Subcutaneous abdominal adipose tissue (tissue), 5 donors: Measurements from ENCODE around the gene FITM1.
A peak's percentile ranks its signal among the peaks of the same experiment; 100 is the strongest.

Experiments
- H3K27ac ChIP-seq: one replicate; pipeline ENCODE4 v1.7.0; 2013; ENCODE audit warnings: low read depth, mild to moderate bottlenecking, inconsistent platforms, low read length, moderate library complexity
- H3K27me3 ChIP-seq, 5 donors: one replicate each; pipeline ENCODE4 v1.7.0; 2013; ENCODE audit warnings: low read length in 5 of 5, inconsistent platforms in 1 of 5; ENCODE audit not compliant: control insufficient read depth in 5 of 5, insufficient read depth in 4 of 5
- H3K36me3 ChIP-seq, 5 donors: one replicate each; pipeline ENCODE4 v1.7.0; 2013; ENCODE audit warnings: low read length in 5 of 5; ENCODE audit not compliant: control insufficient read depth in 5 of 5, insufficient read depth in 5 of 5
- H3K4me1 ChIP-seq, 5 donors: one replicate each; pipeline ENCODE4 v1.7.0; 2013; ENCODE audit warnings: low read length in 5 of 5, mild to moderate bottlenecking in 3 of 5, moderate library complexity in 1 of 5; ENCODE audit not compliant: control insufficient read depth in 5 of 5, insufficient read depth in 5 of 5
- H3K4me3 ChIP-seq, 5 donors: one replicate each; pipeline ENCODE4 v1.7.0; 2013; ENCODE audit warnings: low read length in 5 of 5, low read depth in 1 of 5
- H3K9ac ChIP-seq, 5 donors: one replicate each; pipeline ENCODE4 v1.7.0; 2013; ENCODE audit warnings: low read length in 5 of 5, mild to moderate bottlenecking in 4 of 5, moderate library complexity in 3 of 5
- H3K9me3 ChIP-seq, 5 donors: one replicate each; pipeline ENCODE4 v1.7.0; 2013; ENCODE audit warnings: low read length in 5 of 5; ENCODE audit not compliant: control insufficient read depth in 5 of 5
- donor health status: healthy.
- donor health status: healthy.
- donor health status: healthy.
- donor health status: healthy.
- donor health status: healthy.

FITM1 gene

DNA sequence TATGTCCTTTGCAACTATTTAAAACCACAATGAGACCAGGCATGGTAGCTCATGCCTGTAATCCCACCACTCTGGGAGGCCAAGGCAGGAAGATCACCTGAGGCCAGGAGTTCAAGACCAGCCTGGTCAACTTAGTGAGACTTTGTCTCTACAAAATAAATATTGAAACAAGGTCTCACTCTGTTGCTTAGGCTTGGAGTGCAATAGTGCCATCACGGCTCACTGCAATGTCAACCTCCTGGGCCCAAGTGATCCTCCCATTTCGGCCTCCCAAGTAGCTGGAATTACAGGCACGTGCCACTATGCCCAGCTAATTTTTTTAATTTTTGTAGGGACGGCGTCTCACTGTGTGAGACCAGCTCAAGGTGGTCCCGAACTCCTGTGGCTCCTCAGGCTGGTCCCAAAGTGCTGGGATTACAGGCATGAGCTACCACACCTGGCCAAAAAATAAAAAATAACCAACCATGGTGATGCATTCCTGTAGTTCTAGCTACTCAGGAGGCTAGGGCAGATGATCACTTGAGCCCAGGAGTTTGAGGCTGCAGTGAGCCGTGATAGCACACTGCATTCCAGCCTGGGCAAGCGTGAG is 955 bp upstream of the FITM1 start:
- Histone ChIP-seq H3K36me3 (no peaks in the 10 kb centered on the region), H3K4me3 (no peak overlapping the region), H3K27ac (no peak overlapping the region), H3K27me3 (no peaks in the 10 kb centered on the region), H3K9me3 (no peaks in the 10 kb centered on the region), H3K9ac (no peak overlapping the region), H3K4me1 (peaks cover 1 to 23% (median 9%) of the 10 kb centered on the region in 5 donors)

DNA sequence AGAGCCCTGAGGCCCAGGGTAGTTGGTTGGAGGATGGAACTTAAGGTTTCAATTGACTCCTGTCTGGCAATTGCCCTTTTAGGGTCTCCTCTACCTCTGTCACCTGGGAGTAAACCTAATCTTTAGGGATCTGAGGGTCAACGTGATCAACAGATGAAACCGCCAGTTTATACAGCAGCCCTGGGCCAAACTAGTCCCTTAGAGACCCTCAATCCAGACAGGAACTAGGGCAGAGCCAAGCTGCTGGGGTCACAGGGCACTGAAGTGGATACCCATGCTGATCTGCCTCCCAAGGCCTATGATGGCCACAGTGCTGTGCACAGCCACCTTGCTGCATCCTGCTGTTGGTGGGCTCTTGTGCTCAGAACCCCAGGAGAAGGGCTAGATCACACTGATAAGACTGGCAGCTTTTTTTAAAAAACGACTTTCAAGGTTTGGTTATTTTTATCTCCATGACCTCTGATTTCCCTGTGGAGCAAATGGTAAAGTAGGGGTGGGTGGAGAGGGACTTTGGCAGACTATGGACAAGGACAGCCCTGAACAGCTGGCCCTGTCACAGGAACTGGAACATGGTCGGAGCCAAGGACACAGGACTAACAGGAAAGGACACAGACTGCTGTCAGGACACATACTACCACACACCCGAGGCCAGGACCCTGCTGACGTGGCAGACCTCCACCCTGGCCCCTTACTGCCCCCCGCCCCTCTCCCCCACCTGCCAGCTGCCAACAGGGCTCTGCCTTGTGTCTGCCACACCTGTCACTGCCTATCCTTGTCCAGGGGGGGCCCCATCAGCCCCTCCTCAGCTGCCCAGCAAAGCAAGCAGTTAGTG is 474 bp downstream of the FITM1 start:
- peak overlapping the region; percentile 46 for H3K27ac ChIP-seq
- H3K9me3 ChIP-seq = no peaks in the 10 kb centered on the region
- no peak overlapping the region for H3K4me3 ChIP-seq
- H3K9ac ChIP-seq = peak overlapping the region in 2 of 5 donors; percentile 1 to 41
- H3K27me3 ChIP-seq = no peaks in the 10 kb centered on the region
- peaks cover 1 to 28% (median 14%) of the 10 kb centered on the region in 5 donors for H3K4me1 ChIP-seq
- no peaks in the 10 kb centered on the region for H3K36me3 ChIP-seq

DNA sequence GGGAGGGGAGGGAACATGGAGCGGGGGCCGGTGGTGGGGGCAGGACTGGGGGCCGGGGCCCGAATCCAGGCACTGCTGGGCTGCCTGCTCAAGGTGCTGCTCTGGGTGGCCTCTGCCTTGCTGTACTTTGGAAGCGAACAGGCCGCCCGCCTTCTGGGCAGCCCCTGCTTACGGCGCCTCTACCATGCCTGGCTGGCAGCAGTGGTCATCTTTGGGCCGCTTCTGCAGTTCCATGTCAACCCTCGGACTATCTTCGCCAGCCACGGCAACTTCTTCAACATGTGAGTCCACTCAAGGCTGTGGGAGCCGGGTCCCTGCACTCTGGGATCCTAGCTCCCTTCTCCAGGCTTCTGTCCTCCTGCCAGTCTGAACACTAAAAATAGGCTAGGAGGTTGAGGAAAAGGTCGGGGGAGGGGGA is 1.1 kb downstream of the FITM1 start:
- H3K9me3 ChIP-seq = no peaks in the 10 kb centered on the region
- H3K27ac ChIP-seq = no peak overlapping the region
- H3K27me3 ChIP-seq = no peaks in the 10 kb centered on the region
- peaks cover 1 to 31% (median 17%) of the 10 kb centered on the region in 5 donors for H3K4me1 ChIP-seq
- no peak overlapping the region for H3K4me3 ChIP-seq
- H3K9ac ChIP-seq = no peak overlapping the region
- no peaks in the 10 kb centered on the region for H3K36me3 ChIP-seq

DNA sequence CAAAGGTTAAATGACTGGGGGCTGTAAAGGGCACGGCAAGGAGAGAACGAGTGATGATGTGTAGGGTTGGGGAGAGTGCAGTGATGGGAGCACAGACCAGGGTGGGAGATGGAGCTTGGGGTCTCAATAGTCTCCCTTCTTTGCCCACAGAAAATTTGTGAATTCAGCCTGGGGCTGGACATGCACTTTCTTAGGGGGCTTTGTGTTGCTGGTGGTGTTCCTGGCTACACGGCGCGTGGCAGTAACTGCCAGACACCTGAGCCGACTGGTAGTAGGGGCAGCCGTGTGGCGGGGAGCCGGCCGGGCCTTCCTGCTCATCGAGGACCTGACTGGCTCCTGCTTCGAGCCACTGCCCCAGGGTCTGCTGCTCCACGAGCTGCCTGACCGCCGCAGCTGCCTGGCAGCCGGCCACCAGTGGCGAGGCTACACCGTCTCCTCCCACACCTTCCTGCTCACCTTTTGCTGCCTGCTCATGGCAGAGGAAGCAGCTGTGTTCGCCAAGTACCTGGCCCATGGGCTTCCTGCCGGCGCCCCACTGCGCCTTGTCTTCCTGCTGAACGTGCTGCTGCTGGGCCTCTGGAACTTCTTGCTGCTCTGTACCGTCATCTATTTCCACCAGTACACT is 1.7 kb downstream of the FITM1 start:
- Histone ChIP-seq H3K4me1 (peaks cover 1 to 38% (median 23%) of the 10 kb centered on the region in 5 donors), H3K9me3 (no peaks in the 10 kb centered on the region), H3K27ac (no peak overlapping the region), H3K4me3 (no peak overlapping the region), H3K9ac (peak overlapping the region in 1 of 5 donors; percentile 28), H3K36me3 (peaks cover 0 to under 1% (median 0%) of the 10 kb centered on the region in 5 donors), H3K27me3 (no peaks in the 10 kb centered on the region)

DNA sequence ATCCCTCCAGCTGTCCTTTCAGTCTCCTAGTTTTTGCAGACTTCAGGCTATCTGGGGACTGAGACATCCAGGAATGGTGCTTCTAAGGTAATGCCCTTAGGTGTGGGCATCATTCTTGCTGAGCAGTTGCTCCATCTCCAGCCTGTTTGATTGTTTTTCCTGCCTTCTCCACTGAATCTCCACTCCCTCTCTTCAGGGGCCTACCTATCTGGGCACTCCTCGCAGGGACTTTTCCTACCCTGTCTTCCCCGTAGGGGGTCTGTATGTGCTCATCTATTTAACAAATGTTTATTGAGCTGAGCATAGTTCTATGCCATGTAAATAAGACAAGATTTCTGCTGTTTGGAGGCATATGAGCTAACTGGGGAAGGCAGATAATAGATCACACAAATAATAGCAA is 2.5 kb downstream of the FITM1 start:
- Histone ChIP-seq H3K9me3 (no peaks in the 10 kb centered on the region), H3K27me3 (no peaks in the 10 kb centered on the region), H3K36me3 (peaks cover 0 to 8% (median 6%) of the 10 kb centered on the region in 5 donors), H3K9ac (no peak overlapping the region), H3K4me1 (peaks cover 1 to 44% (median 24%) of the 10 kb centered on the region in 5 donors), H3K4me3 (no peak overlapping the region), H3K27ac (no peak overlapping the region)

DNA sequence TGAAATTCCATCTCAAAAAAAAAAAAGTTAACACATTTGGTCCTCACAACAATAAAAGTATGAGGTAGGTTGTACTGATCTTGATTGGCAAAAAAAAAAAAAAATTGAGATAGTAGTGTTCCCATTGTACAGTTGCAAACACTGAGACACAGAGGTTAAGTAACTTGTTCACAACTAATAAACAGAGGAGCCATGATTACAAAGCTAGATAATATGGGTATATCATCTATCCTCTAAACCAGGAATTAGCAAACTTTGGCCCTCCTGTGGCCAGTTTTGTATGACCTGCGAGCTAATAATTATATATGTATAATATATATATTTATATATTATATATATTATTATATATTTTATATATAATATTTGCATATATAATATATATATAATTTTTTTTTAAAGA is 3.3 kb downstream of the FITM1 start:
- H3K9ac ChIP-seq = no peak overlapping the region
- H3K27me3 ChIP-seq = no peaks in the 10 kb centered on the region
- H3K36me3 ChIP-seq = peaks cover 0 to 16% (median 13%) of the 10 kb centered on the region in 5 donors
- H3K4me3 ChIP-seq = no peak overlapping the region
- H3K27ac ChIP-seq = no peak overlapping the region
- H3K9me3 ChIP-seq = no peaks in the 10 kb centered on the region
- peaks cover 1 to 46% (median 24%) of the 10 kb centered on the region in 5 donors for H3K4me1 ChIP-seq

DNA sequence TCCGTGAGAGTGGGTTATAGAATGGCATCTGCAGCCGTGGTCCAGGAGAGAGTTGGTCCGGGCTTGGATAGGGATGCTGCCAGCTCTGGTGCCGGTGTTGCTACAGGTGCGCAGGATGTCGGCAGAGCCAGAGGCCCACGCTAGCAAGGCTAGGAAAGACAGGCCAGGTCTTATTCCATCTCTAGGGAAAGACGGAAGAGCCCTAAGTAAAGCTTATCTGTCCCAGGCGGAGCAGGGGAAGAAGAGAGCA is 5.0 kb downstream of the FITM1 start:
- Histone ChIP-seq H3K27ac (peak overlapping the region; percentile 62), H3K9me3 (no peaks in the 10 kb centered on the region), H3K27me3 (no peaks in the 10 kb centered on the region), H3K4me3 (peak overlapping the region; percentile 51 to 91 (median 83)), H3K4me1 (peaks cover 1 to 57% (median 29%) of the 10 kb centered on the region in 5 donors), H3K9ac (peak overlapping the region in 3 of 5 donors; percentile 43 to 86 (median 73)), H3K36me3 (peaks cover 0 to 24% (median 20%) of the 10 kb centered on the region in 5 donors)

DNA sequence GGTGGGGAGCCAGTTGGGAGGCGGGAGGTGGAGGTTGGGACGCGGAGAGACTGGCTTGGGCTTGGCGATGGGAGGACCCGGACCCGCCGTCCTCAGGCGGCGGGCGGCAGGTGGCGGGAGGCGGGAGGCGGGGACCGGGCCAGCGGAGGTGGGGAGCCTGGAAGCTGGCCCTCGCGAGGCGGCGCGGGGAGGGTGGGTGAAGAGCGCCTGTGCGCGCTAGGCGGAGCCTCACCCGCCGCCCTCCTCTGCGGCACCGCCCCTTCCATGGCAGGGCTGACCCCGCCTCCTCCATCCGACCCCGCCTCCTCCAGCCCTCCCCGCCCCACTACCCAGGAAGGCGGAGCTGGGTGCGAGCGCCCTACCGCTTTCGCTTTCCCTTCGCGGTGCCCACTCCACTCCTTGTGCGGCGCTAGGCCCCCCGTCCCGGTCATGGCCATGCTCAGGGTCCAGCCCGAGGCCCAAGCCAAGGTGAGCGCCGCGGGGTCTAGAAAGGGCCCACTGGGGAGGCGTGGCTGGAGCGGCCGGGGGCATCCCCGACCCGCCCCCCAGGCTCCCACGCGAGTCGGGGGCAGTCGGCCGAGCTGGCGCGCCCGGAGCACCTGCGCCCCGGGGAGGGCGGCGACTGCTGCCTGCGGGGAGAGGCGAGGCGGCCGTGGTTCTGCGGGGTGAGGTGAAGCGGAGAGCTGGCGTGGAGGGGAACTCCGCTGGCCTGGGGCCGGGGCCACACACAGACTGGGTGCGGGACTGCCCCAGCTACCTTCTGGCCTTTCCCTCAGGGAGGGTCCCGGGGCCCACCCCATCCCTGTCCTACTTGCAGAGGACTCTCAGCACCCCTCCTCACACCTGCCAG is 5.6 kb downstream of the FITM1 start, which contains the start of gene PSME1:
Gene PSME1, plus strand, starts transcription at position 361 of the 850 bp plus-strand sequence. Its CDS starts 69 bp downstream, at position 430.
- Histone ChIP-seq H3K36me3 (peaks cover 0 to 24% (median 20%) of the 10 kb centered on the region in 5 donors), H3K27me3 (no peaks in the 10 kb centered on the region), H3K9ac (peak within 1 kb of the TSS in 4 of 5 donors; percentile 78 to 92 (median 86)), H3K27ac (peak within 1 kb of the TSS; percentile 62), H3K9me3 (no peaks in the 10 kb centered on the region), H3K4me1 (peaks cover 1 to 57% (median 30%) of the 10 kb centered on the region in 5 donors), H3K4me3 (peak within 1 kb of the TSS; percentile 73 to 91 (median 83))

DNA sequence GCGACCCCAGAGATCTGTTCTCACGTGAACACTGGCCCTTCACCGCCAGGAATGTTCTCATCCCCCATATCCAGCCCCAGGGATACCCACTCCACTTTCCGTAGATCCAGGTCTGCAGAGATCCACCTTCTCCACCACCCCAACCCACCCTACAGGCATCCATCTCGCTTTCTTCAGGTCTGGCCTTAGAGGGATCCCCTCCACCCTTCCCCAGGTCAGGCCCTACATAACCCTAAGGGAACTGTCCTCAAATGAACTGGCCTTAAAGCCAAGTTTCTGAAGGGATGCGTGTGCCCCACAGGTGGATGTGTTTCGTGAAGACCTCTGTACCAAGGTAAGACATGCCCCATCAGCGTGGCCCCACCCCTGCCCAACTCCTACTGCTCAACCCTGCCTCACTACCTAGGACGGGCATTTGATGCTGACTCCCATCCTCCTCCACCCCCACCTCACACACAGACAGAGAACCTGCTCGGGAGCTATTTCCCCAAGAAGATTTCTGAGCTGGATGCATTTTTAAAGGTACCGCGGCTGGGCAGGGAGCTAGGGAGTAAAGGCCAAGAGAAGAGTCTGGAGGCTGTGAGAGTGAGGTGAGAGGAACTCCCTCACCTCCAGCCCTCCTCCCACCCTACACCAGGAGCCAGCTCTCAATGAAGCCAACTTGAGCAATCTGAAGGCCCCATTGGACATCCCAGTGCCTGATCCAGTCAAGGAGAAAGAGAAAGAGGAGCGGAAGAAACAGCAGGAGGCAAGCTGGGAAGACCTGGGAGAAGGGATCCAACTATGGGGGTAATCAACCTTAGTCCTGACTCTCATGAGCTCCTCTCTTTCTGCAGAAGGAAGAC is 6.4 kb downstream of the FITM1 start:
- Histone ChIP-seq H3K9ac (peak overlapping the region in 4 of 5 donors; percentile 78 to 92 (median 86)), H3K9me3 (no peaks in the 10 kb centered on the region), H3K4me3 (peak overlapping the region; percentile 73 to 91 (median 83)), H3K27ac (peak overlapping the region; percentile 62), H3K36me3 (peaks cover 0 to 24% (median 20%) of the 10 kb centered on the region in 5 donors), H3K4me1 (peaks cover 2 to 56% (median 33%) of the 10 kb centered on the region in 5 donors), H3K27me3 (no peaks in the 10 kb centered on the region)
